DMS79 (cell line): ENCODE measurements around the gene SLC38A3.
"Not testable (repeated sequence)": the region's sequence is repeated elsewhere in the genome, so short reads cannot be mapped to it uniquely, and the experiment has no call there.

Experiments
- DNase-seq: peaks from one replicate; lab custom pipeline; 2025; lab: John Stamatoyannopoulos, UW

The SLC38A3 gene

GRCh38 chr3:50231581-50231980 is 26.5 kb downstream of the SLC38A3 start:
- DNase-seq = no peak

GRCh38 chr3:50232303-50232702 is 27.2 kb downstream of the SLC38A3 start:
- DNase-seq = no peak

GRCh38 chr3:50233176-50233575 is 28.1 kb downstream of the SLC38A3 start:
- no peak for DNase-seq

- peak; percentile 87 for DNase-seq
Measured at GRCh38 chr3:50235716-50236483, 30.8 kb downstream of the SLC38A3 start, which contains the start of gene GNAI2. TSS of gene GNAI2 (plus strand) at chr3:50236204. CDS start at chr3:50236336, 132 bp downstream.

GRCh38 chr3:50236484-50237132 is 31.5 kb downstream of the SLC38A3 start:
- DNase-seq = no peak

GRCh38 chr3:50237133-50237651 is 32.1 kb downstream of the SLC38A3 start:
- no peak for DNase-seq

- DNase-seq = peak; percentile 15
Measured at GRCh38 chr3:50237754-50238548, 32.9 kb downstream of the SLC38A3 start.

GRCh38 chr3:50238549-50239026 is 33.5 kb downstream of the SLC38A3 start:
- no peak for DNase-seq

GRCh38 chr3:50239649-50240048 is 34.6 kb downstream of the SLC38A3 start:
- no peak for DNase-seq

- no peak for DNase-seq
Measured at GRCh38 chr3:50241163-50241562, 36.1 kb downstream of the SLC38A3 start.

- DNase-seq = no peak
Measured at GRCh38 chr3:50241713-50242380, 36.8 kb downstream of the SLC38A3 start.

GRCh38 chr3:50242381-50242770 is 37.3 kb downstream of the SLC38A3 start:
- no peak for DNase-seq

GRCh38 chr3:50242851-50243542 is 37.9 kb downstream of the SLC38A3 start:
- DNase-seq = no peak

- DNase-seq = no peak
Measured at GRCh38 chr3:50243543-50243895, 38.4 kb downstream of the SLC38A3 start.

GRCh38 chr3:50244813-50245212 is 39.7 kb downstream of the SLC38A3 start:
- not testable (repeated sequence) for DNase-seq

- DNase-seq = no peak
Measured at GRCh38 chr3:50245251-50245745, 40.2 kb downstream of the SLC38A3 start.

GRCh38 chr3:50245831-50246516 is 40.9 kb downstream of the SLC38A3 start:
- DNase-seq = peak; percentile 56

GRCh38 chr3:50246517-50246954 is 41.5 kb downstream of the SLC38A3 start:
- DNase-seq = no peak

- no peak for DNase-seq
Measured at GRCh38 chr3:50248387-50248786, 43.3 kb downstream of the SLC38A3 start.

GRCh38 chr3:50249457-50249856 is 44.4 kb downstream of the SLC38A3 start:
- no peak for DNase-seq
